NCI-H2171 treated with DMSO at 0.1 percent for 48 hours (cell line): ENCODE results near the gene RAI1.

ENCODE experiments used
- DNase-seq: peaks from one replicate; lab custom pipeline; 2025; lab: John Stamatoyannopoulos, UW

The RAI1 gene

GRCh38 chr17:17847118-17847689 lies 165.9 kb downstream of the RAI1 start:
- no peak for DNase-seq

- no peak for DNase-seq
These were observed 166.5 kb downstream of the RAI1 start for GRCh38 chr17:17847726-17848125.

- no peak for DNase-seq
These were observed 167.2 kb downstream of the RAI1 start for GRCh38 chr17:17848311-17849082.

GRCh38 chr17:17849147-17849820 lies 168.0 kb downstream of the RAI1 start:
- peak; percentile 47 for DNase-seq

- peak; percentile 49 for DNase-seq
These were observed 168.7 kb downstream of the RAI1 start for GRCh38 chr17:17849845-17850373.

GRCh38 chr17:17851103-17852002 lies 170.1 kb downstream of the RAI1 start:
- no peak for DNase-seq

- DNase-seq, result no peak
These were observed 171.7 kb downstream of the RAI1 start for GRCh38 chr17:17852930-17853329.

GRCh38 chr17:17853811-17854447 lies 172.7 kb downstream of the RAI1 start:
- no peak for DNase-seq

- DNase-seq, result no peak
These were observed 174.7 kb downstream of the RAI1 start for GRCh38 chr17:17855976-17856375.

- no peak for DNase-seq
These were observed 175.1 kb downstream of the RAI1 start for GRCh38 chr17:17856386-17856785.

GRCh38 chr17:17857496-17857895 lies 176.2 kb downstream of the RAI1 start:
- no peak for DNase-seq

GRCh38 chr17:17859909-17860765 lies 178.9 kb downstream of the RAI1 start:
- peak; percentile 59 for DNase-seq

GRCh38 chr17:17860766-17861107 lies 179.5 kb downstream of the RAI1 start:
- no peak for DNase-seq
